GM12873 (cell line): ENCODE measurements around the gene MED16.

Experiments used
- TF ChIP-seq, protein P1 (sequence below): IDR thresholded peaks from 2 replicates; pipeline ENCODE4 v1.5.1; 2012; ENCODE audit warnings: low read depth, mild to moderate bottlenecking, moderate library complexity, low read length, control low read depth; ENCODE audit not compliant: insufficient read depth; ENCODE audit errors: missing control alignments

Gene MED16

DNA sequence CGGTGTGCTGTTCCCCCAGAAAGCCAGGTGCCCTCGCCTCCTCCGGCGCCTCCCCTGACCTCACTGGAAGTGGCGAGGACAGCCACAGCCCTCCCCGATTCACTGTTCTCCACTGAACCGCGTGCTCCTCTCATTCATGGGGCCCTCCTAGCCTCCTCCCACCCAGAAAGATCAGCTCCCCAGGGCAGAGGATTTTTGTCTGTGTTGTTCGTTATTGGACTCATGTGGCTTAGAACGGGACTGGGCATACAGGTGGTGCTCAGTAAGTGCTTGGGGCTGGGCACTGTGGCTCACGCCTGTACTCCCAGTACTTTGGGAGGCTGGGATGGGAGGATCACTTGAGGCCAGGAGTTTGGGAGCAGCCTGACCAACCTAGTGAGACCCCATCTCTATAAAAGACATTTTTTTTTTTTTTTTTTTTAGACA lies 48.4 kb downstream of the MED16 start:
- TF ChIP-seq, protein P1, sequence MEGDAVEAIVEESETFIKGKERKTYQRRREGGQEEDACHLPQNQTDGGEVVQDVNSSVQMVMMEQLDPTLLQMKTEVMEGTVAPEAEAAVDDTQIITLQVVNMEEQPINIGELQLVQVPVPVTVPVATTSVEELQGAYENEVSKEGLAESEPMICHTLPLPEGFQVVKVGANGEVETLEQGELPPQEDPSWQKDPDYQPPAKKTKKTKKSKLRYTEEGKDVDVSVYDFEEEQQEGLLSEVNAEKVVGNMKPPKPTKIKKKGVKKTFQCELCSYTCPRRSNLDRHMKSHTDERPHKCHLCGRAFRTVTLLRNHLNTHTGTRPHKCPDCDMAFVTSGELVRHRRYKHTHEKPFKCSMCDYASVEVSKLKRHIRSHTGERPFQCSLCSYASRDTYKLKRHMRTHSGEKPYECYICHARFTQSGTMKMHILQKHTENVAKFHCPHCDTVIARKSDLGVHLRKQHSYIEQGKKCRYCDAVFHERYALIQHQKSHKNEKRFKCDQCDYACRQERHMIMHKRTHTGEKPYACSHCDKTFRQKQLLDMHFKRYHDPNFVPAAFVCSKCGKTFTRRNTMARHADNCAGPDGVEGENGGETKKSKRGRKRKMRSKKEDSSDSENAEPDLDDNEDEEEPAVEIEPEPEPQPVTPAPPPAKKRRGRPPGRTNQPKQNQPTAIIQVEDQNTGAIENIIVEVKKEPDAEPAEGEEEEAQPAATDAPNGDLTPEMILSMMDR = no peak

DNA sequence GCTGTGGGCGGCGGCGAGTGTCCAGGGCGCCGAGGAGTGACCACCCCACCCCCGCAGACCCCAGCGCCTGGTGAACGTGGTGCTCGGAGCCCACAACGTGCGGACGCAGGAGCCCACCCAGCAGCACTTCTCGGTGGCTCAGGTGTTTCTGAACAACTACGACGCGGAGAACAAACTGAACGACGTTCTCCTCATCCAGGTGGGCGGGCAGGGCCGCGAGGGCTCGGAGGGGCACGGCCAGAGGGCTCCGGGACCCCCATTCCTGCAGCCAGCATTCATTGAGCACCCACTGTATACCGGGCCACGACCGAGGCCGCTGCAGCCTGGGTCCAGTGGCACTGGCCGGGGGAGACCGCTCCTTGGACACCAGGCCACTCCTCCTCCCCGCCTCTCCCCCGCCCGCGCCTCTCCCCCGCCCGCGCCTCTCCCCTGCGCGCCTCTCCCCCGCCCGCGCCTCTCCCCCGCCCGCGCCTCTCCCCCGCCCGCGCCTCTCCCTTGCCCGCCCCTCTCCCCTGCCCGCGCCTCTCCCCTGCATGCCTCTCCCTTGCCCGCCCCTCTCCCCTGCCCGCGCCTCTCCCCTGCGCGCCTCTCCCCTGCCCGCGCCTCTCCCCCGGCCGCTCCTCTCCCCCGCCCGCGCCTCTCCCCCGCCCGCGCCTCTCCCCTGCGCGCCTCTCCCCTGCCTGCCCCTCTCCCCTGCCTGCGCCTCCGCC lies 49.0 kb downstream of the MED16 start:
- TF ChIP-seq, protein P1 = no peak

GRCh38 chr19:843180-843835 lies 49.7 kb downstream of the MED16 start:
- TF ChIP-seq, protein P1 = no peak

GRCh38 chr19:840519-841206 lies 52.3 kb downstream of the MED16 start, which contains the start of gene PRTN3:
PRTN3 (plus strand) TSS chr19:840999; CDS start chr19:841009, 10 bp downstream.
- TF ChIP-seq, protein P1 = no peak

DNA sequence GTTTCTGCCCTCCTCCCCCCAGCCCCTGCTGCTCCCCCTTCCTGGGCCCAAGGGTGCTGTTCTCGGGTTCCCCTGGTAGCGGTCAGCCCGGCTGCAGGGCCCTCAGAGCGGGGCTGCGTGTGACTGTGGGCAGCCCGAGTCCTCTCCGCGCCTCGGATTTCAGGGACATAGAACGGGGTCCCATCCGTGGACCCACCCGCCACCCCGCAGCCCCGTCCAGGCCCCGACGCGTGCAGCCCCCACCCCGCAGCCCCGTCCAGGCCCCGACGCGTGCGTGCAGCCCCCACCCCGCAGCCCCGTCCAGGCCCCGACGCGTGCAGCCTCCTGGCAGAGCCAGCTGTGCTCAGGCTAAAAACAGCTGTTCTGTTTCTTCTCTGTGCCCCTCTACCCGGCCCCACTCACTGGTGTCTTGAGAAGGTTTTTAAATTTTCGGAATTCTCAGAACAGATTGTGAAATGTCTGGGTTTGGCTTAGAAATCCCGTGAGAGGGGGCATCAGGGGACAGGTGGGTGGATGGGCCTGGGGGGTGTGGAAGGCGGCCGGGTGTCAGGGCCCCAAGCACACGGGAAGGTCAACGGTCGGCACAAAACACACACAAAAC lies 57.7 kb downstream of the MED16 start:
- TF ChIP-seq, protein P1 = no peak

DNA sequence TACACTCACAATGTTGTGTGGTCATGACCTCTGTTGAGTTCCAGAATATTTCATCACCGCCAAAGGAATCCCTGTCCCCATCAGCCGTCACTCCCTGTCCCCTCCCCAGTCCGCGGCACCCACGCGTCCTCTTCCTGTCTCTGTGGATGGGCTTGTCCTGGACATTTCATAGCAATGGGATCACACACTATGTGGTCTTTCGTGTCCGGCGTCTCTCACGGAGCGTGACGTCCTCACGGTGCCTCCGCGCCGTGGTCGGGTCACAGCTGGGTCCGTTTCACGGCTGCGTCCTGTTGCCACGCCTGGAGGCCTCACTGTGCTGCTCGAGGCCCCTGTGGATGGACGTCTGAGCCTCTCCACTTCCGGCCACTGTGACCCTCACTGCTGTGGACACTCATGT lies 58.8 kb downstream of the MED16 start:
- TF ChIP-seq, protein P1 = no peak
